NCI-H524 (cell line): ENCODE results near the gene ELOA.

ENCODE experiments used
- DNase-seq, 2 experiments: peaks; one replicate each; lab custom pipeline; 2025; lab: John Stamatoyannopoulos, UW

The ELOA gene, protein sequence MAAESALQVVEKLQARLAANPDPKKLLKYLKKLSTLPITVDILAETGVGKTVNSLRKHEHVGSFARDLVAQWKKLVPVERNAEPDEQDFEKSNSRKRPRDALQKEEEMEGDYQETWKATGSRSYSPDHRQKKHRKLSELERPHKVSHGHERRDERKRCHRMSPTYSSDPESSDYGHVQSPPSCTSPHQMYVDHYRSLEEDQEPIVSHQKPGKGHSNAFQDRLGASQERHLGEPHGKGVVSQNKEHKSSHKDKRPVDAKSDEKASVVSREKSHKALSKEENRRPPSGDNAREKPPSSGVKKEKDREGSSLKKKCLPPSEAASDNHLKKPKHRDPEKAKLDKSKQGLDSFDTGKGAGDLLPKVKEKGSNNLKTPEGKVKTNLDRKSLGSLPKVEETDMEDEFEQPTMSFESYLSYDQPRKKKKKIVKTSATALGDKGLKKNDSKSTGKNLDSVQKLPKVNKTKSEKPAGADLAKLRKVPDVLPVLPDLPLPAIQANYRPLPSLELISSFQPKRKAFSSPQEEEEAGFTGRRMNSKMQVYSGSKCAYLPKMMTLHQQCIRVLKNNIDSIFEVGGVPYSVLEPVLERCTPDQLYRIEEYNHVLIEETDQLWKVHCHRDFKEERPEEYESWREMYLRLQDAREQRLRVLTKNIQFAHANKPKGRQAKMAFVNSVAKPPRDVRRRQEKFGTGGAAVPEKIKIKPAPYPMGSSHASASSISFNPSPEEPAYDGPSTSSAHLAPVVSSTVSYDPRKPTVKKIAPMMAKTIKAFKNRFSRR

DNA sequence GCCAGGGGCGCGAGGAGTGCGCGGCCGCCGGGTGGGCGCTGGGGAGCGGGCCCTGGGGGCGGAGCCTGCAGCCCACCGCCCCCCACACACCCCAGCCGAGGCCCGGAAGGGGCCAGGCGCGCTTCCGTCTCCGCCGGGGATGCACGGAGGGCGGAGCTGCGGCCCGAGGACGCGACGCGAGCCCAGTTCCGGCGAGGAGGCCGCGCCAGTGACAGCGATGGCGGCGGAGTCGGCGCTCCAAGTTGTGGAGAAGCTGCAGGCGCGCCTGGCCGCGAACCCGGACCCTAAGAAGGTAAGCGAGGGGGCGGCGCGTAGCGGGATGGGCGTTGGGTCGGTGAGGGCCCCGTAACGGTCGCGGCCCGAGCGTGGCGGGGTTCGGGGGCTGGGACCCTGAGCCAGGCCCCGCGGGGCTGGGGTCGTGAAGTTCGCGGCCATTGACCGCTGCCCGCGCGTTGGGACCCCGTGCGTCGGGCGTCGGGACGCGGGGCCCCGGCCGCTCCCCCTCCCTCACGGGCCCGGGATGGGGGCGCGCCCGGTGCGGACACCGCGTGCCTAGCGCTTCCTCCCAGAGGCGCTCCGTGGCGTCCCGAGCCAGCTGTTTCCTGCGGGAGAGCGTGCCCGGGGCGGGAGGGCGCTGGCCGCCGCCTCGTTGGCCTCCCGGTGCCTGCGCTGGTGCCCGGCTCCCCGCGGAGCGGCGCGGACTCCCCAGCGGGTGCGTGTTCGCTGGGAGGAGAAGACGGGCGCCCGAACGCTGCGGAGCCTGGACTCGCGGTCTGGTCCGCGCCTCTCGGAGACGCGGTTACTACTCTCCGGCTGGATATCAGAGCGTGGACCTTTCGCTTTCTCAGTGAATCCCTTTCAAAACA, at the start of gene ELOA:
Gene ELOA, plus strand, starts transcription at position 185 of the 866 bp plus-strand sequence. Its CDS starts 33 bp downstream, at position 218.
- DNase-seq: peak; percentile 35 to 74

DNA sequence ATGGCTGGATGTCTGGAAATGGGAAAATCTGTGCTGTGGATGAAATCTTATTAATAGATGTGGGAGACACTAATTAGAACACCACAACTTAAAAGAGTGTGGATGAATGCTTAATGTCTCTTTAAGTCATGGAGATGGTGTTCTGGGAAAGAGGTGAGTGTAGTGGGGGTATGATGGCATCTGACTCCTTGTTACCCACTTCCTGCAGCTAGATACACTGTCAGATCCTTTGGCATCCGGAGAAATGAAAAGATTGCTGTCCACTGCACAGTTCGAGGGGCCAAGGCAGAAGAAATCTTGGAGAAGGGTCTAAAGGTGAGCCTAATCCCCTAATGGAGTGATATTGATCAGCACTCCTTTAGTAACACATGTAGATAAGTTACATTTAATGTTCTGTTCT, 49.7 kb upstream of the ELOA start:
- no peak for DNase-seq

DNA sequence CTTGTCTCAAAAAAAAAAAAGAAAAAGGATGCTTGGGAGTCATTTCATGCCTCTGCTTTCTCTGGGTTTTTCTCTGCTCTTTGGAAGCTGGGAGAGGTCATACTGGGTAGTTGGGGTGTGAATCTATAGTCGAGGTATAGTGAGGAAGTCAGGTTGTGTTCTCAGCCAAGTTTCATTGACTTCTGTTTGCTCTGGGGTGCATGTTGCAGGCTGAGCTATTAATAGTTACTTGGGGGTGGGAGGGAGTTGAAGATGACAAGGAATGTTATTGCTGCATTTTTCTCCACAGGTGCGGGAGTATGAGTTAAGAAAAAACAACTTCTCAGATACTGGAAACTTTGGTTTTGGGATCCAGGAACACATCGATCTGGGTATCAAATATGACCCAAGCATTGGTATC, 48.9 kb upstream of the ELOA start:
- no peak for DNase-seq

GRCh38 chr1:23695667-23696066, 47.6 kb upstream of the ELOA start:
- no peak for DNase-seq

GRCh38 chr1:23696335-23696989, 46.8 kb upstream of the ELOA start:
- no peak for DNase-seq

- no peak for DNase-seq
These were observed 44.8 kb upstream of the ELOA start for GRCh38 chr1:23698466-23698865.

DNA sequence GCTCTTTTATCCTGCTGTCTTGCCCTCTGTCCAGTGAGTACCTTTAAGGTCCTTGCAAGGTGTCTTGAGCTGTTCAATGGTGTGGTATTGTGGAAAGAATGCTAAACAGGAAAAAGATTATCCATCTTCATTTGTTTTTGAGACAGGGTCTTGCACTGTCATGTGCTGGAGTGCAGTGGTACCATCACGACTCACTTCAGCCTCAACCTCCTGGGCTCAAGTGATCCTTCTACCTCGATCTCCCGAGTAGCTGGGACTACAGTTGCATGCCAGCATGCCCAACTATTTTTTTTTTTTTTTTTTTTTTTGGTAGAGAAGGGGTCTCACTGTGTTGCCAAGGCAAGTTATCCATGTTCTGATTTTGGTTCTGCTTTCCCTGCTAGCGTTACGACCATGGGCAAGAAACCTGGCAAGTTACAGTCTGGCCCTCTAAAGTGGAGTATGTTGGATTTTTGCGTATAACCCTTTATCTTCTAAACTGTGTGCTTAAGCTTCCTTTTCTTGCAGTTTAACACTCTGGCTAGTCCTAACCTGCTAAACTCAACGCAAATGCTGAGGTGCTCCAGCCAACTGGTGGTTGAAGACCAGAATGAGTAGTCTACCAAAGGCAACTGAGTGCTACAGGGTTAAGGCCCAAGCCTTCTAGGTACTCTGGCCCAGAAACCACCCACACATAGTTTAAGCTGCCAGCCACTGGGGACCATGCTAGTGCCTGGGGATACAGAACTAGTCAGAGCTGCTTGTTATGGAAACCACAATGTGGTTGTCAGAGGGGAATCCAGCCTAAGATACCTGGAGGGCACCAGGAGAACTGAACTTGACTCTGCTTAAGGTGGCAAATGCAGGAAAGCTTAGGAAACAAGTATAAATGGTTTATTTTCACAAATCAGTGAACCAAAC, 43.7 kb upstream of the ELOA start:
- DNase-seq: no peak

GRCh38 chr1:23701310-23701709, 42.0 kb upstream of the ELOA start:
- DNase-seq: no peak

GRCh38 chr1:23701996-23702395, 41.3 kb upstream of the ELOA start:
- no peak for DNase-seq

GRCh38 chr1:23704834-23705495, 38.3 kb upstream of the ELOA start:
- peak in 1 of 2 experiments; percentile 13 for DNase-seq

- DNase-seq: no peak
These were observed 34.0 kb upstream of the ELOA start for GRCh38 chr1:23709229-23709628.

- peak in 1 of 2 experiments; percentile 53 for DNase-seq
These were observed 24.8 kb upstream of the ELOA start for GRCh38 chr1:23718482-23718881.

GRCh38 chr1:23719162-23719820, 24.0 kb upstream of the ELOA start:
- DNase-seq: no peak

DNA sequence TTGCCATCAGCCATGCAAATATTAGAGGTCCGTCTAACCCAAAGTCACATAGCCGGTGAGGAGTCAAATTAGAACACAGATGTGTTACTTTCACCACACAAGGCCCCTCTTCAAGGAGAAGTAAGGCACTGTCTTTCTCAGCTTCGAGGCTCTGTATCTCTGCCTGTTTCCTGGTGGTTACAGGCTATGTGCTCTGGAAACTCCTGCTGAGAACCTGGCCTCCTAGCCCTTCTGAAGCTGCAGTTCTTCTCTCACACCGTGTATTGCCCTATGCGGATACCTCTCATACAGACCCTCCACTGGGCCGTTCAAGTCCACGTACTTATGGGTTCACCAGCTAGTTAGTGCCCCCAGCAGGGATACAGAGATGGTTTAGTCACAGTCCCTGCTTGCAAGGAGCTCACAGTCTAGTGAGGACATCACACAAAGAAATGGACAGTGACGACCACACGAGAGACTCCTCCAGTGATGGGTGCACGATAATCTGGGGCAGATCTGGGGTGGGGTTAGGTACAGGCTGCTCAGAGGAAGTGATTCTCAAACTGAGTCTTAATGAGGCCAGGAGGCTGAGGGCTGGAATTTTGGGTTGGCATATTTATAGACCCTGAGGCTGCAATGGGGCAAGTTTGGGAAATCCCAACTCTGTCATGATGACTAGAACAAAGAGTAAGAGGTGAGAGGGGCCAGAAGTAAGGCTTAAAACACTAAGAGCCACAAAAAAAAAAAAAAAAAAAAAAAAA, 22.8 kb upstream of the ELOA start:
- DNase-seq: no peak

DNA sequence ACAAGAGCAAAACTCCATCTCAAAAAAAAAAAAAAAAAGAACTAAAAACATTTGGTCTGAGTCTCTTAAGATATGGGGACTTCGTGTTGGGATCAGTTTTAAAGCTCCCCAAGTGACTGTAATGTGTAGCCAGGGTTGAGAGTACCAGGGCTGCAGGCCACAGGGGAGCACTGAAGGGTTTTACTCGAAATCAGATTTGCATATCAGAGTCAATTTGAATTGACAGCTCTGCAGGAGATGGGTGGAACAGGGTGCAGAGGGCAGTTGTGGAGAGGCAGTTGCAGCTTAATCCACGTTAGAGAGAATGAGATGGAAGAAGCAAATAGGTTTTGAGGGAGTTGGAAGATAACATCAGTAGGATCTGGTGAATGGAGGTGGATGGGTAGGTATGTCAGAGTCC, 20.6 kb upstream of the ELOA start:
- DNase-seq: no peak

DNA sequence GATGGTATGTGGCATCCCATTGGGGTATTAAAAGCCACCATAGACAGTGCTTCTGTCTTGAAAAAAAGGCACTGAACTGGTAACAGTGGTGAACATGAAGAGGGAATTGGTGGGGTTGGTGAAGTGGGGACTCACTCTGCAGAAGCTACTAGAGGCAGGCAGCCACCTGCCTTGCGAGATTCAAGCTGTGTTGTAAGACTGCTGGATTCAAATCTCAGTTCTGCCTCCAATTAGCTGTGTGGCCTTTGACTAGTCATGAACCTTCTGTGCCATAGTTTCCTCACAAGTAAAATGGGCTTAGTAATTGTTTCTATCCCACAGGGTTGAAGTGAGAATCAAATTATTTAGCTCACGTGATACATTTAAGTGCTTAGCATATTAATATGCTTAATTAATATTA, 16.6 kb upstream of the ELOA start:
- DNase-seq: no peak

DNA sequence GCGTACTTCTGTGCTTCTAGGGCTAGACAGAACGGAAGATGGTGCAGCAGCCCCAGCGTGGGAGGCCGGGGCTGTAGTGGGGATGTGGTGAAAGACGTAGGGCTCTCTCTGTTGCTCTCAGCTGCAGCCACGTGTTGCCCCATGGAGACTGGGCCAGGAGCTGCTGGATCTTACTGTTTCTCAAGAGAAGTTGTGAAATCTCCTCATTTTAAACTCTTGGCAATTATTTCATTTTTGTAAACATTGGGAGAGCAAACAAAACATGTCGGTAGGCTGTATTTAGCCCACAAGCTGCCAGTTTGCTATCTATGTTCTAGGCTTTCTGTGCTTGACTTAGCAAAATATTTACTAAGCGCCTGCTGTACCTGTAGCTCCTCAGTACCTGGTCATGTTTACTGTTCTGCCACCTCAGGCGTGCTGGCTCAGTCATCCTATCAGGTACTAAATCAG, 15.9 kb upstream of the ELOA start:
- DNase-seq: no peak

DNA sequence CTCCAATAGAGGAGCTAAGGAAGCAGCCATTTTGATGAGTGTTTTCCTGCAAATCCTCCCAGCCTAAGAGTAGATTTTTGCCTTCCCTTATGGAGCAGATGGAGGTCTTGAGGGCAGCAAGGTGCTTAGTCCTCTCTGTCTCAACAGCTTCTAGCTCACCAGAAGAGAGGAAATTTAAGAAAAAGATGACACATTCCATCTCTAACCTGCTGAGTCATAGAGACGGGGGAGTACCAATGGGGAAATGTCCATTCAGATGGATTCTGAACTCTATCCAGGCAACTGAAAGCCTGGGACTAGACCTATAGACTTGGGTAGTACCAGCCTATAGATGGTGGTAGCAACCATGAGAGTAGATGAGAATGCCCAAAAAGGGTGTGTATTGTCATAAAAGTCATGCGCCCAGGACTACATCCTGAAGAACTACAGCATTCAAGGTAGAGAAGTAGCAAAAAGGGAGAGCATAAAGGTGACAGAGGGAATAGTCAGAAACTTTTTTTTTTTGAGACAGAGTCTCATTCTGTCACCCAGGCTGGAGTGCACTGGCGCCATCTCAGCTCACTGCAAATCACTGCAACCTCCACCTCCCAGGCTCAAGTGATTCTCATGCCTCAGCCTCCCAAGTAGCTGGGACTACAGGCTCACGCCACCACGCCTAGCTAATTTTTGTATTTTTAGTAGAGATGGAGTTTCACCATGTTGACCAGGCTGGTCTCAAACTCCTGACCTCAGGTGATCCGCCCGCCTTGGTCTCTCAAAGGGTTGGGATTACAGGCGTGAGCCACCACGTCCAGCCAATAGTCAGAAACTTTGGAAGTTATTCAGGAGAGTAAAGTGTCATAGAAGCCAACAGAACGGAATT, 10.7 kb upstream of the ELOA start:
- DNase-seq: no peak
